Measurements from ENCODE around the gene TMTC2.
"Not testable (repeated sequence)": the region's sequence is repeated elsewhere in the genome, so short reads cannot be mapped to it uniquely, and the experiment has no call there.

The TMTC2 gene

DNA sequence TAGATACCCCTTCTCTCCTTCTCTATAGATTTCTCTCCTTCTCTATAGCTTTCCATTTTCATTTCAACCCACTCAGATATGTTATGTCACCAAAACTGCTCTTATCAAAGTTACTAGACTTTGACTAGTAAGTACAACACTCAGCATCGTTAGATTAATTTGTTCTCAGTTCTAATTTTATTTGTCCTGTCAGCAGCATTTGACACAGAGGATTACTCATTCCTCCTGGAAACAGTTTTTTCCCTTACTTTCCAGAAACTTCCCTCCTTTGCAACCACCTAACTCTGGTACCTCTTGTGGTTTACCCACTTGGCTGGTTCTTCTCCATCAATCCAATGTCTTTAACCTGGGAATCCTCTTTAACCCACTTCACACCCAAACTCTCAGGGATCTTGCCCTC, 423.7 kb downstream of the TMTC2 start:
- FAIRE-seq (no peak), DNase-seq (ENCODE audit: insufficient read length, low spot score) (no peak)

DNA sequence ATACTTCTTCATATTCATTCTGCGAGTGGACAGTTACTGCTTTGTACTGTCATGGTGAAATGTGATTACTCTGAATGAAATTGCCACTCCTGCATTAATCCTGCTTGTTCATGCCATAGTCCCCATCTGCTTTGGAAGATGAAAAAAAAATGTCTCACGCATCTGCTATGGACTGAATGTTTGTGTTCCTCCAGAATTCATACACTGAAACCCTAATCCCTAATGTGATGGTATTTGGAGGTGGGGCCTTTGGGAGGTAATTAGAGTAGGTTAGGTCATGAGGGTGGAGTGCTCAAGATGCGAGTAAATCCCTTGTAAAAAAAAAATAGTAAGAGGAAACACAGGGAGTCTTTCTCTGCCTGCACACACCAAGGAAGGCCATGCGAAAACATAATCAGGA, 427.2 kb downstream of the TMTC2 start:
- FAIRE-seq (no peak), DNase-seq (ENCODE audit: insufficient read length, low spot score) (no peak)

DNA sequence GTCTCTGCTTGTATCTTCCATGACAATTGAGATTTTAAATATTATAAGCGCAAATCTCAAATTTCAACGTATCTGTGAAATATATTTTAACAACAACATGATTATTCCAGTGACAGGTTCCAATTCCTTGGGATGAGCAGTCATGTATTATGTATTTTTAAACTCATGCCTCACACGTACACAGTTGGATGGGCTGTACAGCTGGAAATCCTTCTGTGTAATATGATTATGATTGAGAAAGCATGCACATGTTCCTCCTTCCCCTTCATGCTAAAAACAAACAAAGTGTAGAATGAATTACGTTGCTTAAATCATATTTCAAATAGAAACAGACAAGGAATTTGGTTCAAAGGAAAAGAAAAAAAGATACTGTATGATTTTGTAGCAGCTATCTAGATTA, 428.3 kb downstream of the TMTC2 start:
- no peak for DNase-seq (ENCODE audit: insufficient read length, low spot score)
- no peak for FAIRE-seq

DNA sequence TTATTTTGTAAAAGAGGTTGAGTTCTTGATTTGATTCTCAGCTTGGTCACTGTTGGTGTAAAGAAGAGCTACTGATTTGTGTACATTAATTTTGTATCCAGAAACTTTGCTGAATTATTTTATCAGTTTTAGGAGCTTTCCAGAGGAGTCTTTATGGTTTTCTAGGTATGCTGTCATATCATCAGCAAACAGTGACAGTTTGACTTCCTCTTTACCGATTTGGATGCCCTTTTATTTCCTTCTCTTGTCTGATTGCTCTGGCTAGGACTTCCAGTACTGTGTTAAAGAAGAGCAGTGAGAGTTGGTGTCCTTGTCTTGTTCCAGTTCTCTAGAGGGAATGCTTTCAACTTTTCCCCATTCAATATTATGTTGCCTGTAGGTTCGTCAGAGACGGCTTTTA, 431.2 kb downstream of the TMTC2 start:
- not testable (repeated sequence) for FAIRE-seq

DNA sequence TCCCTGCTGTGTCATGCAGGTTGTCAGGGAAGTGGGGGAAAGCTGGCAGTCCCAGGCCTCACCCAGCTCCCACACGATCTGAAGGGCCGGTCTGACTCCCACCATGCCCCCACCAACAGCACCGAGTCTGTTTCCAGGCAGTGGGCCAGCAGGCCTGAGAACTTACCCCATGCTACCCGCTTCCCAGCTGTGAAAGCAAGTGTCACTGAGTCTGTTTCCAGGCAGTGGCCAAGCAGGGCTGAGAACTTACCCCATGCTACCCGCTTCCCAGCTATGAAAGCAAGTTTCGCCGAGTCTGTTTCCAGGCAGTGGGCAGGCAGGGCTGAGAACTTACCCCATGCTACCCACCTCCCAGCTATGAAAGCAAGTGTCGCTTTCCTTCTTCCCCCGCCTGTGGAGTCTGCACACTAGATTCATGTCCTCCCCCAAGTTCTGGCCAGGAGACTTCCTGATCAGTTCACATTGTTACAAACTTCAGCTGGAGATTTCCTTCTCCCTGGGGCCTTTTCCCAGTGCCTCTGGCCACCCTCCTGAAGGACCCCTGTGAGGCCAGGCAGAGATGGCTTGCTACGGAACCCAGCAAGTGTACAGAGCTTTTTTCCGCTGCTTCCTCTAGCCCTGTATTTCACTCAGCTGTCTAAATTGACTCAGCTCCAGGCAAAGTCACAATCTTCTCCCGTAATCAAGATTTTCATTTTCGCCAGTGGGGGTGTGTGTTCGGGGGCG, 435.4 kb downstream of the TMTC2 start:
- FAIRE-seq = no peak
- no peak for DNase-seq (ENCODE audit: insufficient read length, low spot score)

More for the DNA sequence above, 431.2 kb downstream of the TMTC2 start:
- not testable (repeated sequence) for DNase-seq (ENCODE audit: insufficient read length, low spot score)

DNA sequence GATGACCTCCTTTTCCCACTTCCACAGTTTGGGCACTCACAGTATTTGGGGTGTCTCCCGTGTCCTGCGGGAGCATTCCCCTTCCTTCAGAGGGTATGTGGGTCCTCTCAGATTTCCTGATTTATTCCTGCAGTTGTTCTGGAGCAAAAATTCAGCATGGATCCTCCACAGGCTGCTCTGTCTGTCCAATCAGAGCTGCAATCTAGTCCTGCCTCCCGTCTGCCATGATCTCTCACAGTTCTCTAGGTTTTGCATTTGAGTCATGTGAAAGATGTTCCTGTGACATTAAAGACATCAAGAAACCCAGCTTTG, 435.9 kb downstream of the TMTC2 start:
- no peak for DNase-seq (ENCODE audit: insufficient read length, low spot score)
- no peak for FAIRE-seq

DNA sequence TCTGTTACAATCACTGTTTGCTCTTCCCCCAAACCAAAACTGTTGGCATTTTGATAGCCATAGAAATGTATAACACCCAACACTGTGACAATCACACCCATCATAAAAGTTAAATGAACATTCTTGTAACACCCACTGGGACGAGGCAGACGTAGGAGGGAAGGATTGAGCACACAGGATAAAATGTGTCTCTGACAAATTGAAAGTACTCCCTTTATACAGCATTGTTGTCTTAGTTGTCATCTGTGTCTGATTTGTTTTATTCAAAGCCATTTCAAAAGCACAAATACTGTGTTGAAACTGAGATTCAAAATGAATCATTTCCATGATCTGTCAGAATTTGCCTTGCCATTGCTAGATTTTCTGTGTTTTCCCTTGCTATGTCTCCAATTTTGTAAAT, 436.3 kb downstream of the TMTC2 start:
- FAIRE-seq (no peak), DNase-seq (ENCODE audit: insufficient read length, low spot score) (no peak)

DNA sequence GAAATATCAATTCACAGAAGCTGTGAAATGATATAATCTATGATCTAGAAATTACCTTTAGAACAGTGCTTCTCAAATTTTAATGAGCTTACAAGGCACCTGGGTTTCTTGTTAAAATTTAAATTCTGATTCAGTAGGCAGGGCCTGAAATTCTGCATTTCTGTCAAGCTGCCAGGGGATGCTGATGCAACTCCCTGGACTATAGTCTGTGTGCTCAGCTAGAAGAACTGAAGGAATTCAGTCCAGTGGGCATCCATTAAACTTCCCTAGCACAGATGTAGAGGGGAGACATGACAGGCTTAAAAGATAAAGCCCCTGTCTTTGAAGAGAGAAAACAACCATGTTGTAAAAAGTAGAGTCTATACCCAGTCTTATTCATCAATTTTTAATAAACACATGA, 441.8 kb downstream of the TMTC2 start:
- FAIRE-seq (no peak), DNase-seq (ENCODE audit: insufficient read length, low spot score) (no peak)

DNA sequence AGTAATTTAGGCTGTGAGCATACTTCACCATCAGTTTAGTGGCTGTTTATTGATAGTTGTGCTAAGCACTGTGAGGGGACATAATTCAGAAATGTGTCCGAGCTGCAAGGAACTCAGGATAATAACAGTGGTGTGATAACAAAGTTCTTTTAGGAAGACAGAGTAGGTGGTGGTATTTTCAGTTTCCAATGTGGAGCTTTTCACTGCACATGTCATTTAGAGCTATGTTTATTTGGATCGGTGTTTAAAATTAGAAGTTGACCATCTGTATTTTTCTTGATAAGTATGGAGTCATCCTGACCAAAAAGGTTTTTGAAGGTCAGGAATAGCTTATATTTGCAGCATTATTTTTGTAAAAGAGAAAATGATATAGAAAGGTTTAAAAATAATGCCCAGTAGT, 443.5 kb downstream of the TMTC2 start:
- DNase-seq (ENCODE audit: insufficient read length, low spot score) (no peak), FAIRE-seq (no peak)

DNA sequence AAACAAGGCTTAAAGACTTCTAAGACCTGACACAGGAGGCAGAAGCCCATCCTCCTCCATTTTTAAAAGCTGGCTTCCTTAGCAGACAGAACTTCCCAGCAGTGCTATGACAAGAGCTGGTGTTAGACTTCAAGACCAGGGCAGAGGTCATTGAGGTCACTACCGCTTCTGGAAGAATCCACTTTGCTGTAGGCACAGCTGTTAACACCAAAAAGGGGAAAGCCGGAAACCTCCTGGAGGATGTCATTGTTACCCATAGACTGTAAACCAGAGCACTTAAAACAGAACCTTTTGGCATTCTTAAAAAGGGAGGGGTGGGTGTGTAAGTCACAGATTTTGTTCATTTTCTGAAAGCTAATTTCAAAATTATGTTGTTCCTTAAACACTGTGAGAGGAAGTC, 445.7 kb downstream of the TMTC2 start:
- FAIRE-seq (no peak), DNase-seq (ENCODE audit: insufficient read length, low spot score) (no peak)

DNA sequence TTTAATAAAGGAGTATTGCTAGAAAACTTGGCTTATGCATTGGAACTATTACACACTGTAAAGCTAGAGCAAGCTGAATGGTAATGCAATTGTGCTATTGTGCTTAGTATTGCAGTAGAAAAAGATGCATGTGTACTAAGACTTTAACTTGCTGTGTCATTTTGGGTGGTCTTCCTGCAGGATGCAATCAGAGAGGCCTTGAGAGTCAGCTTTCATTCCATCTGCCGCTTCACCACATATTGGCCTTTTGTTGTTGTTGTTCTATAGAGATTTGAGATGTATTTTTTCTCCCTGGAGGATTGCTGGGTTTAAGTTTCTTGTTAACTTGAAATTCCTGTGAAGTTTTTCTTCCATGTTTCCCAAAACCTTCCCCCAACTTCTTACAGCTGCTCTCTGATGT, 449.7 kb downstream of the TMTC2 start:
- FAIRE-seq (no peak), DNase-seq (ENCODE audit: insufficient read length, low spot score) (no peak)

DNA sequence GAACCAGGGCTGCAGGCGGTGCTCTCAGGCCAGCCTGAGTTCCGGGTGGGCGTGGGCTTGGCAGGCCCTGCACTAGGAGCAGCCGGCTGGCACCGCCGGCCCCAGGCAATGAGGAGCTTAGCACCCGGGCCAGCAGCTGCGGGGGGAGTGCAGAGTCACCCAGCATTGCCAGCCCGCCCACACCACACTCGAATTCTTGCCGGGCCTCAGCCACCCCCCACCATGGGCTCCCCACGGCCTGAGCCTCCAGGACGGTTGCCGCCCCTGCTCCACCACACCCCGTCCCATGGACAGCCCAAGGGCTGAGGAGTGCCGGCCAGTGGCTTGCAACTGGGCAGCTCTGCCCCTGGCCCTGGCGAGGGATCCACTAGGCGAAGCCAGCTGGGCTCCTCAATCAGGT, 453.4 kb downstream of the TMTC2 start:
- DNase-seq (ENCODE audit: insufficient read length, low spot score) (no peak), FAIRE-seq (no peak)

DNA sequence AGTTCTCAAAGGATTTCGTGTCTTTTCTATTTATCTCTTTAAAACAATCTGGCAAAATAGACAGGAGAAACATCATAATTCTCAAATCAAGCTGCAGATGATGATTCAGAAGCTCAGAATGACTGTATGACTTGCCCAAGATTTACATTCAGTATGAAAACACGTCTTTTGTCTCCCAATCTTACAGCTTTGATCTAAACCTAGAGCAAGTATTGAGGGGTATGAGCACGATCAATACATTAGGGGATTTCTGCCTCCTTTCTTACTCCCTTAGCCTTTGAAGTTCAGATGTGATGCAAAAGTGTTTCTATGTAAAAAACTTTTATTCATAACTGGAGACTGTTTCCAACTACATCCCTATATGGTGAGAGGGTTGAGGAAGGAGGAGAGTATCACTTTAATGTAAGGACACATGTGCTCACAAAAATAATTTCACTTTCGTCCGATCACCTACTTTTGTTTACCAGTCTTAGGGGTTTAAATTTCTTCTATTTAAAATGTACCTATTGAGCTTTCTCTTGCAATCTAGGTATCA, 454.8 kb downstream of the TMTC2 start:
- no peak for FAIRE-seq

DNA sequence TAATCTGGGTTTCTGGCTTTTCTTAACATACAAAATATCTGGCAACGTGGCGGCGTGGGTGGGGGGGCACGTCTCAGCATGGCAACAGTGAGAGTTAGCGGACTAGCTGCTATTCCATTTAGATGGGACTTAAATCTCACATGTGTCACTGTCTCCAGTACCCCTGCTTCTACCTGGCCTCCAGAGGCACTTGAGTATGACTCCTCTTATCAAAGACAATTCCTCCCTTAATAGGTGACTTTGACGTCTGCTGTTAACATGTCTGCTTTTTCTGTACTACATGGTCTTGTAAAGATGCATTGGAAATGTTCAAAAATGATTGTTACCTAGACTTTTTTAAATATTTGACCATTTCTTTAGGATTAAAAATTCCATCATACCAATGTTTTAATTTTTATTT, 456.2 kb downstream of the TMTC2 start:
- no peak for DNase-seq (ENCODE audit: insufficient read length, low spot score)
- no peak for FAIRE-seq

More for the DNA sequence above, 454.8 kb downstream of the TMTC2 start:
- no peak for DNase-seq (ENCODE audit: insufficient read length, low spot score)

DNA sequence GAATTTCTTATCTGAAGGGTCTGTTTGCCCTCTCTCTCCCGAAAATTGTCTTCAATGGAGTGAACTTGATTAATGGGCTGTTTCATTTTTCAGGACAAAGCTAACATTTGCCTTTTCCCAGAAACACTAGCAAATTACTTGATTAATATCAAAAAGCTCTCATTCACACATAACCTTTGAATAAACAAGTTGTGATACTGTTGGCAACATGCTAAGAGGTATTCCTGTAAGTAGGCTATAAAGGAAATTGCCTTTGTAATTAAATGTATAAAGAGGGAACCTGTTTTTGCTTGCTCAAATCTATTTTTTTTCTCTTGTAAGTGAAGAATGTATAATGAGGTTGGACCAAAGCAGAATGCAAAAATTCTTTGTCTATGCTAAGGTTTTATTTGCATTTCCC, 457.2 kb downstream of the TMTC2 start:
- FAIRE-seq = no peak

DNA sequence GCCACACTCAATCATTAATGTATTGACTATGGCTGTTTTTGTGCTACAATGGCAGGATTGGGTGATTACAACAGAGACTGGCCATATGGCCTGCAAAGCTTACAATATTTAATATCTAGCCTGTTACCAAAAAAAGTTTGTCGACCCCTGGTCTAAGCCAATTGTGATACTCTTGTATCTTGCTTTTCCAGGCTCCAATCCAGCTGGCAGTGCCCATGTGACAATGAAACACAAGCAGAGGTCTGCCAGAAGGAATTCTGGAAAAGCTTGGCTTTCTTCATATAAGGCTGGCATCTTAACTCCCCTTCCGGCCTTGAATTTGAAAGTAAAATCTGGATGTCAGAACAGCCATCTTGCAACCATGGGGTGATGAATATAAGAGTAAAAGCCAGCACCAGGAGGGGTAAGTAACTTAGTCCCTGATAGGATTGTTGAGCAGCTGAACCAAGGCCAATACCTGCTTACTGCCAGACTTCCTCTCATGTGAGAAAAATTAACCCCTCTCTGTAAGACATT, 458.7 kb downstream of the TMTC2 start:
- DNase-seq (ENCODE audit: insufficient read length, low spot score) = no peak
- no peak for FAIRE-seq

More for the DNA sequence above, 457.2 kb downstream of the TMTC2 start:
- DNase-seq (ENCODE audit: insufficient read length, low spot score) = no peak

DNA sequence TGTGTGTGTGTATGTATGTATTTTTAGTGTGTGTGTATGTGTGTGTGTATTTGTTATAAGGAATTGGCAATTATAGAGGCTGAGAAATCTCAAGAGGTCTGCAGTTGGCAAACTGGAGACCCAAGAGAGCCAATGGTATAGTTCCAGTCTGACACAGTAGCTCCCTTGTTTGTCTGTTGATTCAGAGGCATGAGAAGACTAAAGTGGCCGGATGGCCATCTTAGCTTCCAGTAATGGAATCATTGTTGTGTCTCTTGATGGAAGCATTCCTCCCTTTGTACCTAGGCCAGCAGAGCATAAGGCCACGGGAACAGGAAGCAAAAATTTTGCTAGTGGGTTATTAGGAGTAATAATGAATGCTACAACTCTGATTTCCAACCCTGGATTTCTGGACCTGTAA, 460.6 kb downstream of the TMTC2 start:
- FAIRE-seq (no peak), DNase-seq (ENCODE audit: insufficient read length, low spot score) (no peak)

DNA sequence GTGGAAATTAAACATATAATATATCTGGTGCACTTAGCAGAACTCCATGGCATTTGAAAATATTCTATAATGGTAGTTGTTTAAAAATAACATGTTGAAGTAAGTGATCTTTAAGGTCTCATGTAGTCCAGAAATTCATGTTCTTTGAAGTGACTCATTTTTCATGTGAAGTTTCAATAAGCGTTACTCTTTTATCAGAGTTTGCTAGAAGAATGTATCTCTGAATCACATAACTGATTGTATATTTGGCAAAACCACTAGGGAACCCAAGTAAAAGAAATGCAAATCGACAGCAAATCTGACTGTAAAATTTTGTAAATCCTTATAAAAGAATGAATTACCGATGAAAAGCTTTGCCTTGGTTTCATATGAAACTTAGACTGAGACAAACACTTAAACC, 463.3 kb downstream of the TMTC2 start:
- FAIRE-seq (no peak), DNase-seq (ENCODE audit: insufficient read length, low spot score) (no peak)

DNA sequence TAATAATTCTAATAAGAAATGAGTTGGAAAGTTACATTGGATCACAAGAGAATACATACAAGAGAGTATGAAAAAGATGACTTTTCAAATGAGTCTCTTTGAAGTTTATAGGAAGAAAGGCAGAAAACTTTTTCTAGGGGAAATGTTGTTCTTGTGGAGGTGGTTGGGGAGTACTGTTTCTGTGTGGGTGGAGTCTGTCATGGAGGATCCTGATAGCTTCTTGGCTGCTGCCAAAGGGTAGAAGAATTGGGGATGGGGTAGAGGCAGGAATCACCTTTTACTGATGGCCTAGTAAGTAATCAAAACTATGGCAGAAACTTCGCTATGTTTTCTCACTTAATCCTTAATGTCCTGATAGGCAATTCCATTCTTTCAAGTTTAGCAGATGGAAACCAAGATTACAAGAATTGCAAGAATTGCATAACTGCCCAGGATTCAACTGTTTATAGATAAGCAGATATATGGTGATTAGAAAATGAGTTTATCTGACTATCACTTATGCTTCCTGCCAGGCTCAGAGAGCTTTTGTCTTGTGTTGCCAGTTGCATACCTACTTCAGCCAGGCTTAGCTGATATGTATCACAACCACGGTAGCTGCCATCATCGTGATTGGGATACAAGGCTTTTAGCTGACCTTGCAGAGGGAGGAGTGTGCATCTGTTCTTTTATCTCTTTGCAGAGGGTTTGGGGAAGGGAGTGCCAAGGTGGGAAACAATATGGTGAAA, 463.9 kb downstream of the TMTC2 start:
- FAIRE-seq = no peak

DNA sequence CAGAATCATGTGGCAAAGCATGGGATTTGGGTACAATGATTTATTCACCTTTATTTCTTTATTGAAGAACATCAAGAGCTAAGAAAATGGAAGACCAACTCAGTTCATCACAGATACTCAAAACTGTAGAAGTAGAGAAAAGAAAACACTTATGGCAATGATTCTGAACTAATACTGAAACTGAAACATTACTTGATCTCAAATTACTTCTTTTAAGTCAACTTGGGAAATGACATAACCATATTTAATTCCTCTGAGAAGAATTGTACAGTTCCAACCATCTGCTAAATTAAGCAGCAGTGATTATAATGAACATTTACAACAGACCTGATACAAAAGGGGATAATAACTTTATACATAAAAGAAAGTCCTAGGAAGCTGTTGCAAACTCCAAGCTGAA, 466.5 kb downstream of the TMTC2 start:
- FAIRE-seq (no peak), DNase-seq (ENCODE audit: insufficient read length, low spot score) (no peak)

More for the DNA sequence above, 463.9 kb downstream of the TMTC2 start:
- DNase-seq (ENCODE audit: insufficient read length, low spot score) = no peak

DNA sequence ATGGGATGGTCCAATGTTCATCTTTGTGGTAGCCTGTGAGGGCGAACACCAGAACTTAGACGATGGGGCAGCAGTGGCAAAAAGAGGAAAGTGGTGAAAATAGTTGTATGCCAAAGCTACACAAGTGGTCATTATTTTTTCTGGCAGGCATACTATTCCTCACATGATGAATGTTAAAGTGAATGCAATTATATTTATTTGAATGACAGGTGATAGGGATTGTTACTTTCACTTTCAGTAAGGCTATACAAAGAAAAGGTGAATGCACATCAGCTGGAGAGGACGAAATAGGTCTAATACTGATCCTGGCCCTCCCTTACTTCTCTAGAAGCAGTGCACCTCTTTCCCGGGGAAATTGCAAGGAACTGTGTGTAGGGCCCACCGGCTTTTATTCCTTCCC, 470.1 kb downstream of the TMTC2 start:
- FAIRE-seq = no peak

DNA sequence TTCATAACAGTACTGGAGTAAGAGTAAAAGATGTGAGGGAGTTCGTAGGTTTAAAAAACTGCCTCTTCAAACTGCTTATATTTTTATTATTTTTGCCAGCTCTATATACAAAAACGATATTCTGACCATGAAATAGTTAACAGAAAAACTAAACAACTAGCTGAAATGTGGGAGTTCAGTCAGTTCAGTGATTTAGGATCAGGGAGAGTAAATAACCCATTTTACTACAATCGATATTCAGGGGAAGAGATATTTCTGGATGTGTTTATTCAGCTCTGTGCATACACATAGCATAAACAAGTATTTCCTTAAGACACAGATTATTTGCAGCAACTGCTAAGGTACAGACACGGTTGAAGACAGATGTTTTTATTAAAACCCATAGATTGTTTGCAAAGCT, 470.9 kb downstream of the TMTC2 start:
- DNase-seq (ENCODE audit: insufficient read length, low spot score) (no peak), FAIRE-seq (no peak)

More for the DNA sequence above, 470.1 kb downstream of the TMTC2 start:
- DNase-seq (ENCODE audit: insufficient read length, low spot score) = no peak

Measured in GM19239 (cell line).